K562 treated with DMSO at 1 percent for 24 hours (cell line): ENCODE measurements around the gene PGAM5. TPM values are rescaled to one million over a fixed set of nuclear protein-coding genes. Genes with fewer than 3 reads are reported as not detected.

ENCODE experiments used
- total RNA-seq: library from RNA; unstranded; fragments of 300-600 nt; gene quantifications from 2 replicates; pipeline ENCODE4 v1.2.3, GENCODE V29; 2022; ENCODE audit warnings: low read depth; ENCODE audit not compliant: insufficient read depth

Gene PGAM5
- total RNA-seq: 28.8 and 28.9 TPM in 2 replicates

GRCh38 chr12:132710405-132711079, at the start of gene PGAM5:
PGAM5 (plus strand) TSS chr12:132710842; CDS start chr12:132710877, 35 bp downstream.

GRCh38 chr12:132687211-132688164, 23.2 kb upstream of the PGAM5 start, which contains the start of the genes POLE and PXMP2:
POLE (minus strand) TSS chr12:132687342; CDS start chr12:132687315, 27 bp downstream.
PXMP2 (plus strand) TSS chr12:132687587; CDS start chr12:132687671, 84 bp downstream.

GRCh38 chr12:132761032-132761920, 50.6 kb downstream of the PGAM5 start, which contains the start of gene ANKLE2:
ANKLE2 (minus strand) TSS chr12:132761832; CDS start chr12:132761798, 34 bp downstream.

Other genes starting within 250 kb of the PGAM5 start
- gene FBRSL1, start 220.7 kb upstream of the PGAM5 start, total RNA-seq: 52.9 and 102 TPM in 2 replicates
- not detected in 2 replicates for gene LRCOL1, start 100.3 kb upstream of the PGAM5 start, total RNA-seq
- 0.56 and 0.63 TPM in 2 replicates for gene P2RX2, start 92.1 kb upstream of the PGAM5 start, total RNA-seq
- gene POLE, start 23.5 kb upstream of the PGAM5 start, total RNA-seq: 55.8 and 59.3 TPM in 2 replicates
- gene PXMP2, start 23.3 kb upstream of the PGAM5 start, total RNA-seq: 59.1 and 61.4 TPM in 2 replicates
- gene ANKLE2, start 51.0 kb downstream of the PGAM5 start, total RNA-seq: 32.4 and 32.7 TPM in 2 replicates
- 23.3 and 25.6 TPM in 2 replicates for gene GOLGA3, start 118.0 kb downstream of the PGAM5 start, total RNA-seq
- gene CHFR, start 176.8 kb downstream of the PGAM5 start, total RNA-seq: 29.7 and 36.4 TPM in 2 replicates
- gene ZNF605, start 245.5 kb downstream of the PGAM5 start, total RNA-seq: 0.37 and 0.50 TPM in 2 replicates